ENCODE results near the gene PTER. TPM values are rescaled to one million over a fixed set of nuclear protein-coding genes. Genes with fewer than 3 reads are reported as not detected.

PTER gene
- total and polyA plus RNA-seq, 7 donors = 5.4 to 10.6 (median 6.8) TPM

DNA sequence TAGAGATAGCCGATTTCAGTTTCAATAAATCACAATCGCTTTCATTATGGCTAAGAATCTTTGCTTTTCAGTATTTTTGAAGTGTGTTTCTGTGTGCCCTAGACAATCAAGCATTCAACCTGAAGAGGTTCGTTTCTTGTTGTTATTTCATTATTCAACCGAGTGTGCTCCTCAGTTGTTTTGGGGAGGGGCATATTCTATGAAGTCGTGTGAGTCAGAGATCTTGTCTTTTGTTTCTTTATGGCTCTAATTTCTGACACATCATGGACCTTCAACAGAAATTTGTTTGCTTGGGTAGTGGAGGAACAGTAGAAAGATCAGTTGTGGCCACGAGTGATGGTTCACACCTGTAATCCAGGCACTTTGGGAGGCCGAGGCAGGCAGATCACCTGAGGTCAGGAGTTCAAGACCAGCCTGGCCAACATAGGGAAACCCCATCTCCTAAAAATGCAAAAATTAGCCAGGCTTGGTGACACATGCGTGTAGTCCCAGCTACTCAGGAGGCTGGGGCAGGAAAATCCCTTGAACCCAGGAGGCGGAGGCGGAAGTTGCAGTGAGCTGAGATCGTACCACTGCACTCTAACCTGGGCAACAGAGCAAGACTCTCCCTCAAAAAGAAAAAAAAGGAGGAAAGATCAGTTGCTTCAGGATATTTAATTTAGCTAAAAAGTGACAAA is 46.6 kb downstream of the PTER start:
- Histone ChIP-seq H3K4me1 (no peaks in the 10 kb centered on the region), H3K27ac (no peak overlapping the region), H3K36me3 (ENCODE audit: insufficient read depth in 1 of 2, low read depth in 1 of 2) (peaks cover 0 to 18% of the 10 kb centered on the region in 2 donors), H3K27me3 (ENCODE audit: insufficient read depth in 3 of 3, low read length in 2 of 3) (no peaks in the 10 kb centered on the region), H3K9me3 (no peaks in the 10 kb centered on the region), H3K4me3 (no peak overlapping the region)
- intact Hi-C loops (cut with DNase I) = no loop called here
- TF ChIP-seq CTCF (IDR thresholded peaks at IDR 0.05) = no peak
- DNase-seq = no peak
- 93 to 95% (median 93%) methylated on average over 11 of the region's 11 CpGs for WGBS, 3 donors
- ATAC-seq = no peak

DNA sequence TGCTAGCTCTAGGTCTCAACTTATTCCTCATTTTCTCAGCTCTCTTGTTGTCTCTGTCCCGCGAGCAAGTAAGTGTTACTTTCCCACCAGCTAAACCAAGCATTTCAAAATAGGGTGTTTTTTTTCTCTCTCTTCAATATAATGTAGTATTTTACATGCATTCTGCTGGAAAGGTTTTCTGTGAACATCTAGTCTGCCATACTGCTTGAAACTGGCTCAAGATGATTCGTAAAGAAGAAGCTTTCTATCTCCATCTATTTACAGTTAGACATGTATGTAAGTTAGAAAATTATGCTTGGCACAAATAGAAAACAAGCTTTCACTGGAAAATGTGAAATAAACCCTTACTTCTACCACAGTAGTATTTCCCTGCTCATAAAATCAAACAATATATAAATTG is 53.7 kb downstream of the PTER start:
- Histone ChIP-seq H3K4me1 (no peaks in the 10 kb centered on the region), H3K27ac (no peak overlapping the region), H3K36me3 (ENCODE audit: insufficient read depth in 1 of 2, low read depth in 1 of 2) (peaks cover 5 to 24% of the 10 kb centered on the region in 2 donors), H3K9me3 (no peaks in the 10 kb centered on the region), H3K27me3 (ENCODE audit: insufficient read depth in 3 of 3, low read length in 2 of 3) (no peaks in the 10 kb centered on the region), H3K4me3 (no peak overlapping the region)
- 94 to 98% (median 96%) methylated on average over 3 of the region's 3 CpGs for WGBS, 3 donors
- DNase-seq = no peak
- intact Hi-C loops (cut with DNase I) = no loop called here
- no peak for ATAC-seq
- TF ChIP-seq CTCF (IDR thresholded peaks at IDR 0.05) = no peak

- peaks cover 5 to 15% of the 10 kb centered on the region in 2 donors for H3K36me3 ChIP-seq (ENCODE audit: insufficient read depth in 1 of 2, low read depth in 1 of 2)
- no peaks in the 10 kb centered on the region for H3K4me1 ChIP-seq
- H3K4me3 ChIP-seq = no peak overlapping the region
- WGBS, 3 donors = 38 to 60% (median 46%) methylated on average over 2 of the region's 2 CpGs
- no peak overlapping the region for H3K27ac ChIP-seq
- DNase-seq = no peak
- no peaks in the 10 kb centered on the region for H3K27me3 ChIP-seq (ENCODE audit: insufficient read depth in 3 of 3, low read length in 2 of 3)
- no peak for TF ChIP-seq CTCF (IDR thresholded peaks at IDR 0.05)
- H3K9me3 ChIP-seq = no peaks in the 10 kb centered on the region
- no peak for ATAC-seq
- intact Hi-C loops (cut with DNase I) = no loop called here
Observed at GRCh38 chr10:16491933-16492332, 55.1 kb downstream of the PTER start.

DNA sequence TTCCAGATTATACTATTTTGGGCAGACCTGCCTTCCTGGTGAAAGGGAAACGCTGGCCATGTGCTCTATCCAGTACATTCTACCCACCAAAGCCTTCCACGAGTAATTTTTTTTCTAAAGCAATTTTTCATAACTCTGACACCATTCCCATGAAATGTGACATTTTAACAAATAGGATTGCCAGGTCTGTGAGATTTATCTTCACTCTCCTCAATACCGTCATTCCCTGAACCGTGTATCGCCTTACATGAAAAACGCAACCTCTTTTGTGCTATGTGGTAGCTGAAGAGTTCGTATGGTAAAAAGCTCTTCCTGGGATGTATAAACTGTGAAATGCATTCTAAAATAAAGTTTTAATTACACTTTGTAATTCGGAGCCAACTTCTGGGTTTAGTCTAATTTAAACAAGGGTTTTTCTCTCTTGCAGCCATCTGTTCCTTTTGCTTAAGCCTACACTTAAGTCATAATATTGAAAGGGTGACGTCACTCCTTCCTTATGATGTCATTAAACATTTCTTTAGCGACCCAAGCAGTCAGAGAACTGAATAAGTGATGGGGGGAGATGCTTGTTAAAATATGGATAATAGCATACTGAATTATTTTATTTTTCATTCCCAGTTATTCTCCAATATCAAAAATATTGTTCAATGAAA is 57.2 kb downstream of the PTER start:
- ATAC-seq (no peak), DNase-seq (no peak)
- Histone ChIP-seq H3K9me3 (no peaks in the 10 kb centered on the region), H3K4me3 (no peak overlapping the region), H3K27ac (no peak overlapping the region), H3K27me3 (ENCODE audit: insufficient read depth in 3 of 3, low read length in 2 of 3) (no peaks in the 10 kb centered on the region), H3K4me1 (no peaks in the 10 kb centered on the region), H3K36me3 (ENCODE audit: insufficient read depth in 1 of 2, low read depth in 1 of 2) (peaks cover under 1 to 5% of the 10 kb centered on the region in 2 donors)
- WGBS, 3 donors = 73 to 78% (median 77%) methylated on average over 10 of the region's 10 CpGs
- TF ChIP-seq CTCF (IDR thresholded peaks at IDR 0.05) = no peak
- intact Hi-C loops (cut with DNase I) = no loop called here
